ENCODE measurements around the gene SLC35E1. TPM values are rescaled to one million over a fixed set of nuclear protein-coding genes. Genes with fewer than 3 reads are reported as not detected.

The SLC35E1 gene
- total RNA-seq, 1 donor from 2014 or later = 21.6 TPM

DNA sequence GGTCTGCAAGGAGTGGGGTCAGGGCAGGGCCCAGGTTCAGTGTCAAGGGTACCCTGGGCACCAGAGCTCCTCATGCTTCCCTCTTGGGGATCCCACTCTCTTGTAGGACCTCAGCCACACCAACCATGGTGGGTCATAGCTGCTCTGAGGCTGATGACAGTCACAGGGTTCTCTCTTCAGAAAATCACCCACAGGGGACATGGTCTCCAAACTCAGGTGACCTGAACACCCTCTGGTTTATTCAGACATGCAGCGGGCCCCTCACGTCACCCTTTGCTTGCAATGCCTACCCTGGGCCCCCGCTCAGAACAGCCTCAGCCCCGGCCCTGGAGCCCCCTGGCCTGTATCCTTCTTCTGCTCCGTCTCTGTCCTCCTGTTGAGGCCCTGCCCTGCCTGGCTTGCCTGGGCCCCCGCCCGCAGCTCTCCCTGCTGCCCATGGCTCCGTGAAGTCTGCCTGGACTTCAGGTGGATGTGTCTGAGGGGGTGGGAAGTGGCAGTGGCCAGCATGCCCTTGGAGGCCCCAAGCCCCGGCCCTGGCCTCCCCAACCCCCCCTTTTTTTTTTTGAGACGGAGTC lies 50.4 kb downstream of the SLC35E1 start:
- Histone ChIP-seq H3K4me3 (no peak overlapping the region), H3K9me3 (no peaks in the 10 kb centered on the region), H3K4me1 (no peaks in the 10 kb centered on the region), H3K27ac (no peak overlapping the region), H3K36me3 (peaks cover 0 to 97% of the 10 kb centered on the region in 2 donors), H3K27me3 (no peaks in the 10 kb centered on the region)
- intact Hi-C loops (cut with DNase I) = no loop called here
- TF ChIP-seq POLR2AphosphoS5 (IDR thresholded peaks at IDR 0.05; ENCODE audit: insufficient read depth in 1 of 2, low read depth in 1 of 2) (no peak), POLR2A (IDR thresholded peaks at IDR 0.05) (no peak)
- TF ChIP-seq, protein P1, sequence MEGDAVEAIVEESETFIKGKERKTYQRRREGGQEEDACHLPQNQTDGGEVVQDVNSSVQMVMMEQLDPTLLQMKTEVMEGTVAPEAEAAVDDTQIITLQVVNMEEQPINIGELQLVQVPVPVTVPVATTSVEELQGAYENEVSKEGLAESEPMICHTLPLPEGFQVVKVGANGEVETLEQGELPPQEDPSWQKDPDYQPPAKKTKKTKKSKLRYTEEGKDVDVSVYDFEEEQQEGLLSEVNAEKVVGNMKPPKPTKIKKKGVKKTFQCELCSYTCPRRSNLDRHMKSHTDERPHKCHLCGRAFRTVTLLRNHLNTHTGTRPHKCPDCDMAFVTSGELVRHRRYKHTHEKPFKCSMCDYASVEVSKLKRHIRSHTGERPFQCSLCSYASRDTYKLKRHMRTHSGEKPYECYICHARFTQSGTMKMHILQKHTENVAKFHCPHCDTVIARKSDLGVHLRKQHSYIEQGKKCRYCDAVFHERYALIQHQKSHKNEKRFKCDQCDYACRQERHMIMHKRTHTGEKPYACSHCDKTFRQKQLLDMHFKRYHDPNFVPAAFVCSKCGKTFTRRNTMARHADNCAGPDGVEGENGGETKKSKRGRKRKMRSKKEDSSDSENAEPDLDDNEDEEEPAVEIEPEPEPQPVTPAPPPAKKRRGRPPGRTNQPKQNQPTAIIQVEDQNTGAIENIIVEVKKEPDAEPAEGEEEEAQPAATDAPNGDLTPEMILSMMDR (IDR thresholded peaks at IDR 0.05) = no peak
- DNase-seq (ENCODE audit: extremely low spot score in 2 of 2) = no peak

DNA sequence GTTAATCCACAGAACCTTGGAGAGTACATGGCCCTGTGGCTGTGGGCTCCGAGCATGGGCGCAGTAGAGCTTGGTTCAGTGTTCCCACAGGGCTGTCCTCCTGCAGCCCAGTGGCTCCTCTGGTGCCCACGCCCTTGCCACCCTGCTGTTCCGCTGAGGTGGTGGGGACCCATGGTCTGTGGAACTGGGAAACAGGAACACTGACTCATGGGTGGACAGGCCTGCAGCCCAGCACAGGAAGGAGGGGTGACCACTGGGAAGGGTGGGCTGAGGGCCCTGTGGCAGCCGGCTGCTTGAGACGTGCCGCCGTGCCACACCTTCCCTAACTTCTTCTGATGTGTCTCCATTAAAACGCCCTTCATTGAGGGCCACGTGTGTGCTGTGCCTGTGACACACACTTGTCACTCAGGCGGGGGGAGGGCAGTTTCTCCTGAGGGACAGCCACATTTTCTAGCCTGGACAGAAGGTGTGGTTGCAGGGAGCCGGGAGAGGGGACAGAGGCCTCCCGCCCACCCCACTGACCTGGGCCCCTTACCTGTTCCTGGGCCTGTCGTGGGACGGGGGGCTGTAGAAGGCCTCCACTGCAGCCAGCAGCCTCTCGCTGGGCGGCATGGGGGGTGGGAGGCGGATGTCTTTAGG lies 51.1 kb downstream of the SLC35E1 start:
- Histone ChIP-seq H3K27me3 (no peaks in the 10 kb centered on the region), H3K4me1 (no peaks in the 10 kb centered on the region), H3K9me3 (no peaks in the 10 kb centered on the region), H3K4me3 (no peak overlapping the region), H3K36me3 (peaks cover 0 to 91% of the 10 kb centered on the region in 2 donors), H3K27ac (no peak overlapping the region)
- TF ChIP-seq POLR2AphosphoS5 (IDR thresholded peaks at IDR 0.05; ENCODE audit: insufficient read depth in 1 of 2, low read depth in 1 of 2) (no peak), POLR2A (IDR thresholded peaks at IDR 0.05) (no peak)
- TF ChIP-seq, protein P1 (IDR thresholded peaks at IDR 0.05) = no peak
- intact Hi-C loops (cut with DNase I) = no loop called here
- DNase-seq (ENCODE audit: extremely low spot score in 2 of 2) = no peak

DNA sequence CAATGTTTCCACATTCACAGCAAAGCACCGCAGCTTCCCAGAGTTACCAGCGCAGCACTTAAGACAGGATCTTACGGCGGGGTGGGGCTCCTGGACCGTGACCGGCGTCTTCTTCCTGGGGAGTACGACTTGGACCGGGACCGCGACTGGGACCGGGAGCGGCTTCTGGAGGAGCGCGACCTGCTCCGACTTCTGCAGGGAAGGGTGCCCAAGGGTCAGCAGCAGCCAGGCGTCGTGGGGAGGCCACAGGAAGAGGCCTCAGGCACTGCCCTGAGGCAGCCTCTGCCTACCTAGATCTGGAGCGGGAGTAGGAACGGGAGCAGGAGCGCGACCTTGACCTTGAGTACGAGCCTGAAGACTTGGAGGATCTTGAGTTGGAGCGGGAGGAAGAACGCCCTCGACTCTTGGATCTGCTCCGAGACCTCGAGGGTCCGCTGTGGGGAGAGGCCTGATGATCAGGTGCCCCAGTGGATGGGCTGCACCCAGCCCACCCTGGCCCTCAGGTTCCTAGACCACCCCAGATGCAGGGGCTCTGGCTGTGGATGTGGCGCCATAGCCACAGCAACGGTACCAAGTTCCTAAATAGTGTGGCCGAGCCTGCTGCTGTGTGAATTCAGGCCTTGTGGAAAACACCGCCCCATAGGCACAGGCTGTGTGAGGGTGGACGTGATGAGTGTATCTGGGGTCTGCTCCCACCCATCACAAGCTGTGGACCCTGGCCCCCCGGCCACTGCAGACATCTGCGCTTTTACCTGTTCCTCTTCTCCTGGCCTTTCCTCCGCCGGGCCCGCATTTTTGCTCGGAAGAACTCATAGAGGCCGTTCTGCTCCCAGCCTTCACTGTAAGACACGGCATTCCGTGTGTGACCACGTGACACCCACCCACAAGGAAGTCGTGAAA lies 51.9 kb downstream of the SLC35E1 start:
- intact Hi-C loops (cut with DNase I) = no loop called here
- no peaks in the 10 kb centered on the region for H3K9me3 ChIP-seq
- no peak overlapping the region for H3K4me3 ChIP-seq
- TF ChIP-seq, protein P1 (IDR thresholded peaks at IDR 0.05) = no peak
- TF ChIP-seq POLR2AphosphoS5 (IDR thresholded peaks at IDR 0.05; ENCODE audit: insufficient read depth in 1 of 2, low read depth in 1 of 2) = no peak
- no peak for TF ChIP-seq POLR2A (IDR thresholded peaks at IDR 0.05)
- no peak overlapping the region for H3K27ac ChIP-seq
- H3K27me3 ChIP-seq = no peaks in the 10 kb centered on the region
- no peaks in the 10 kb centered on the region for H3K4me1 ChIP-seq
- DNase-seq (ENCODE audit: extremely low spot score in 2 of 2) = no peak
- H3K36me3 ChIP-seq = peaks cover 0 to 83% of the 10 kb centered on the region in 2 donors

- Histone ChIP-seq H3K4me1 (no peaks in the 10 kb centered on the region), H3K27me3 (no peaks in the 10 kb centered on the region), H3K36me3 (peaks cover 0 to 74% of the 10 kb centered on the region in 2 donors), H3K9me3 (no peaks in the 10 kb centered on the region), H3K4me3 (no peak overlapping the region), H3K27ac (no peak overlapping the region)
- no peak for DNase-seq (ENCODE audit: extremely low spot score in 2 of 2)
- intact Hi-C loops (cut with DNase I) = no loop called here
- TF ChIP-seq POLR2A (IDR thresholded peaks at IDR 0.05) = no peak
- TF ChIP-seq POLR2AphosphoS5 (IDR thresholded peaks at IDR 0.05; ENCODE audit: insufficient read depth in 1 of 2, low read depth in 1 of 2) = no peak
- TF ChIP-seq, protein P1 (IDR thresholded peaks at IDR 0.05) = no peak
These were observed 53.0 kb downstream of the SLC35E1 start for GRCh38 chr19:16519230-16519687.

Measured in vagina (tissue), 2 donors.